Sigmoid colon (tissue), 4 donors: Measurements from ENCODE around the gene FDX1.

Source experiments
- EP300 ChIP-seq, 4 donors: sonication (generic); formaldehyde crosslinking; IDR thresholded peaks; one replicate each; pipeline ENCODE4 v1.6.1; 2017; ENCODE audit warnings: antibody characterized with exemption in 4 of 4
- POLR2A ChIP-seq, 2 donors: fragments of 450-650 bp; IDR thresholded peaks; one replicate each; pipeline ENCODE4 v1.6.1; 2016; ENCODE audit warnings: antibody characterized with exemption in 2 of 2, mild to moderate bottlenecking in 2 of 2, moderate library complexity in 2 of 2
- POLR2AphosphoS5 ChIP-seq, 4 donors: sonication (generic); formaldehyde crosslinking; IDR thresholded peaks; one replicate each; pipeline ENCODE4 v1.6.1; 2017; ENCODE audit warnings: antibody characterized with exemption in 4 of 4
- TF ChIP-seq, protein P1 (sequence below), 4 experiments: fragments of 450-650 bp in 3 of 4; fragments of 200-600 bp in 1 of 4; IDR thresholded peaks; one replicate each; pipeline ENCODE4 v1.5.1; 2016 to 2019; ENCODE audit warnings: antibody characterized with exemption in 4 of 4, mild to moderate bottlenecking in 3 of 4, moderate library complexity in 2 of 4

GRCh38 chr11:110425751-110426545, 3.8 kb upstream of the FDX1 start:
- TF ChIP-seq EP300 (IDR thresholded peaks at IDR 0.05) (no peak), POLR2AphosphoS5 (IDR thresholded peaks at IDR 0.05) (no peak), POLR2A (IDR thresholded peaks at IDR 0.05) (no peak)
- TF ChIP-seq, protein P1, sequence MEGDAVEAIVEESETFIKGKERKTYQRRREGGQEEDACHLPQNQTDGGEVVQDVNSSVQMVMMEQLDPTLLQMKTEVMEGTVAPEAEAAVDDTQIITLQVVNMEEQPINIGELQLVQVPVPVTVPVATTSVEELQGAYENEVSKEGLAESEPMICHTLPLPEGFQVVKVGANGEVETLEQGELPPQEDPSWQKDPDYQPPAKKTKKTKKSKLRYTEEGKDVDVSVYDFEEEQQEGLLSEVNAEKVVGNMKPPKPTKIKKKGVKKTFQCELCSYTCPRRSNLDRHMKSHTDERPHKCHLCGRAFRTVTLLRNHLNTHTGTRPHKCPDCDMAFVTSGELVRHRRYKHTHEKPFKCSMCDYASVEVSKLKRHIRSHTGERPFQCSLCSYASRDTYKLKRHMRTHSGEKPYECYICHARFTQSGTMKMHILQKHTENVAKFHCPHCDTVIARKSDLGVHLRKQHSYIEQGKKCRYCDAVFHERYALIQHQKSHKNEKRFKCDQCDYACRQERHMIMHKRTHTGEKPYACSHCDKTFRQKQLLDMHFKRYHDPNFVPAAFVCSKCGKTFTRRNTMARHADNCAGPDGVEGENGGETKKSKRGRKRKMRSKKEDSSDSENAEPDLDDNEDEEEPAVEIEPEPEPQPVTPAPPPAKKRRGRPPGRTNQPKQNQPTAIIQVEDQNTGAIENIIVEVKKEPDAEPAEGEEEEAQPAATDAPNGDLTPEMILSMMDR (IDR thresholded peaks at IDR 0.05) = no peak
